ENCODE measurements around the gene ATAD3C.

DNA sequence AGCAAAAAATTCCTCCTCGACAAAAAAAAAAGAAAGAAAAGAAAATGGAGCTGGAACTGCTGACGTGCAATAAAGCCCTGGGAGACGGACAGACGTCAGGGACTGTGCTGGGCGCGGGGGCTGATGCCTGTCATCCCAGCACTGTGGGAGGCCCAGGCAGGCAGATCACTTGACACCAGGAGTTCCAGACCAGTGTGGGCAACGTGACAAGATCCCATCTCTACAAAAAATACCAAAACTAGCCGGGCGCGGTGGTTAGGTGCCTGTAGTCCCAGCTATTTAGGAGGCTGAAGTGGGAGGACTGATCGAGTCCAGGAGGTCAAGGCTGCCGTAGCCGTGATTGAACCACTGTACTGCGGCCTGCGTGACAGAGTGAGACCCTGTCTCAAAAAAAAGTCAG lies 24.8 kb upstream of the ATAD3C start:
- TF ChIP-seq, protein P1, sequence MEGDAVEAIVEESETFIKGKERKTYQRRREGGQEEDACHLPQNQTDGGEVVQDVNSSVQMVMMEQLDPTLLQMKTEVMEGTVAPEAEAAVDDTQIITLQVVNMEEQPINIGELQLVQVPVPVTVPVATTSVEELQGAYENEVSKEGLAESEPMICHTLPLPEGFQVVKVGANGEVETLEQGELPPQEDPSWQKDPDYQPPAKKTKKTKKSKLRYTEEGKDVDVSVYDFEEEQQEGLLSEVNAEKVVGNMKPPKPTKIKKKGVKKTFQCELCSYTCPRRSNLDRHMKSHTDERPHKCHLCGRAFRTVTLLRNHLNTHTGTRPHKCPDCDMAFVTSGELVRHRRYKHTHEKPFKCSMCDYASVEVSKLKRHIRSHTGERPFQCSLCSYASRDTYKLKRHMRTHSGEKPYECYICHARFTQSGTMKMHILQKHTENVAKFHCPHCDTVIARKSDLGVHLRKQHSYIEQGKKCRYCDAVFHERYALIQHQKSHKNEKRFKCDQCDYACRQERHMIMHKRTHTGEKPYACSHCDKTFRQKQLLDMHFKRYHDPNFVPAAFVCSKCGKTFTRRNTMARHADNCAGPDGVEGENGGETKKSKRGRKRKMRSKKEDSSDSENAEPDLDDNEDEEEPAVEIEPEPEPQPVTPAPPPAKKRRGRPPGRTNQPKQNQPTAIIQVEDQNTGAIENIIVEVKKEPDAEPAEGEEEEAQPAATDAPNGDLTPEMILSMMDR (IDR thresholded peaks at IDR 0.05; ENCODE audit: insufficient read depth, low read depth, low read length) = no peak
- TF ChIP-seq EZH2 (IDR thresholded peaks at IDR 0.05; ENCODE audit: insufficient read depth, low read length) = no peak
